Hypothalamus (tissue), 51 donors: ENCODE data around the gene MTA1.

Experiments used
- DNase-seq, 51 donors: peaks; one replicate each; lab custom pipeline; 2025; lab: John Stamatoyannopoulos, UW

Gene MTA1

DNA sequence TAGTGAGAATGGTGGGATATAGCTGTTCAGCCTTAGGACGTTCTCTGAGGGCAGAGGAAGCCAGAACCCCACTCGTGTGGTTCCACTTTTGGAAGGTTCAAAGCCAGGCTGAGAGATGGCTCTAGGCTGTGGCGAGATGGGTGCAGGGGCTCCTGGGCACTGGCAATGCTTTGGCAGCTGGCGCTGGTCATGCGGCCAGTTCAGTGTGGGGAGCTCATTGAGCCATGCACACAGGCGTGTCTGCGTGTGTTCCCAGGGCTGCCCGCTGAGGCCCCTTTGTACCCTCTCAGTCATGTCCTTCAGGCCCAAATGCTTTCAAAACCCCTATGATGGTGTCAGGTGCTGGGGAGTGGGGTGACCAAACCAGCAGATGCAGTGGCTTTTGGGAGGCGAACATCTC is 19.6 kb upstream of the MTA1 start:
- no peak for DNase-seq

- DNase-seq, result no peak
Observed at GRCh38 chr14:105401699-105402098, 17.9 kb upstream of the MTA1 start.

DNA sequence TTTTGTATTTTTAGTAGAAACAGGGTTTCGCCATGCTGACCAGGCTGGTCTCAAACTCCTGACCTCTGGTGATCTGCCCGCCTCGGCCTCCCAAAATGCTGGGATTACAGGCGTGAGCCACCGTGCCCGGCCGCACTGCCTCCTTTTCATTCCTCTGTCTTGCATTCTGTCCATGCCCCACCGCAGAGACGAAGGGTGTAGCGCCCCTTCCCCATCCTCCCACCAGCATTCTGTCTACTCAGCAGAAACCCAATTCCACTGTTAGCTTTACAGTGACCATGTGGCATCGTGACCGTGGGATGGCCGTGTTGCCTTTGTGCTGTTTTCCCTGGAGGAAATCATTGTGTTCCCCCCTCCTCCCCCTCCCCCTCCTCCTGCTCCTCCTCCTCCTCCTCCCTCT is 11.0 kb upstream of the MTA1 start:
- DNase-seq, result no peak

DNA sequence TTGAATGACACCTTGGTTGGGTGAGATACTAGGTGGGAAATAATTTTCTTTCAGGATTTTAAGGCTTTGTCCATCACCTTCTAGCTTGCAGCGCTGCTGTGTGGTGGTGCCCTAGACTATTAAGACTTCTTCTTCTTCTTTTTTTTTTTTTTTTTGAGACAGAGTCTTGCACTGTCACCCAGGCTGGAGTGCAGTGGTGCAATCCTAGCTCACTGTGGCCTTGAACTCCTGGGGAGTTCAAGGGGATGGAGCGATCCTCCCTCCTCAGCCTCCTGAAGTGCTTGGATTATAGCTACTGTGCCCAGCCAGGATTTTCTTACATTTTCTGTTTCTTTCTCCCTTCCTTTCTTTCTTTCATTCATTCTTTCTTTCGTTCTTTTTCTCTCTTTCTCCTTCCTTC is 10.3 kb upstream of the MTA1 start:
- no peak for DNase-seq

GRCh38 chr14:105410642-105411016 is 9.0 kb upstream of the MTA1 start:
- no peak for DNase-seq

GRCh38 chr14:105411017-105411941 is 8.3 kb upstream of the MTA1 start:
- peak in 3 of 51 donors; percentile 32 to 34 (median 34) for DNase-seq

DNA sequence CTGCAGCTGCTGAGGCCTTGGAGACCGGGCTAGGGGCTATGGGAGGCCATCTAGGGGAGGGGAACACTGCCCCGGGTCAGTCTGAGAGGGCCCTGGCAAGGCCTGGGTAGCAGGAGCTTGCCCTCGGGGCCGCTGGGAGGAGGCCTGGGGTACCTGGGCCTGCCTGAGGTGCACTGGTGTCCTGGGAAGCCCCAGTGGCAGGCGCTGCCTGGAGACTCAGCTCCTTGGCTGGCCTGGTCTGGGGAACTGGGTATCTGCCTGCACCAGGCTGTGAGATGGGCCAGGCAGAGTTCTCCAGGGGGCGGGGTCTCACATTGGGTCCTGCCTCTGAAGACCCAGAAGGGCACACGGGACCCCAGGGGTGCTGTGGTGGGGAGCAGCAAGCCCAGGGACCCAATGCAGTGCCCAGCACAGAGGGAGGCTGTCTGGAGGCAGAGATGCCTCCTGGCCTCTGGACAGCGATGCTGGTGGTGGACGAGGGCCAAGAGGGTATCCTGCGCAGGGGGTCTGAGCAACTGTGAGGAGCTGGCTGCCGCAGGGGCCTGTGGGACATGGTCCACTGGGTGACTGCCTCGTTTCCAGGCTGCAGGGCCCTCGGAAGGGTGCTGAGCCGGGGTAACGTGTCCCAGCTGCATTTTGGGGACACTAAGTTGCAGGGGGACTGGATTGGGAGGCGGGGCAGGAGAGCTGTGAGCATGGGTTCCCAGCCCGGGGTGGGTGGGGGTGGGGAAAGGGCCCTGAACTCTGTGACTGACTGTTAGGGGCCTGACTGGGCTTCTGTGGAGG is 7.4 kb upstream of the MTA1 start:
- DNase-seq, result no peak

DNA sequence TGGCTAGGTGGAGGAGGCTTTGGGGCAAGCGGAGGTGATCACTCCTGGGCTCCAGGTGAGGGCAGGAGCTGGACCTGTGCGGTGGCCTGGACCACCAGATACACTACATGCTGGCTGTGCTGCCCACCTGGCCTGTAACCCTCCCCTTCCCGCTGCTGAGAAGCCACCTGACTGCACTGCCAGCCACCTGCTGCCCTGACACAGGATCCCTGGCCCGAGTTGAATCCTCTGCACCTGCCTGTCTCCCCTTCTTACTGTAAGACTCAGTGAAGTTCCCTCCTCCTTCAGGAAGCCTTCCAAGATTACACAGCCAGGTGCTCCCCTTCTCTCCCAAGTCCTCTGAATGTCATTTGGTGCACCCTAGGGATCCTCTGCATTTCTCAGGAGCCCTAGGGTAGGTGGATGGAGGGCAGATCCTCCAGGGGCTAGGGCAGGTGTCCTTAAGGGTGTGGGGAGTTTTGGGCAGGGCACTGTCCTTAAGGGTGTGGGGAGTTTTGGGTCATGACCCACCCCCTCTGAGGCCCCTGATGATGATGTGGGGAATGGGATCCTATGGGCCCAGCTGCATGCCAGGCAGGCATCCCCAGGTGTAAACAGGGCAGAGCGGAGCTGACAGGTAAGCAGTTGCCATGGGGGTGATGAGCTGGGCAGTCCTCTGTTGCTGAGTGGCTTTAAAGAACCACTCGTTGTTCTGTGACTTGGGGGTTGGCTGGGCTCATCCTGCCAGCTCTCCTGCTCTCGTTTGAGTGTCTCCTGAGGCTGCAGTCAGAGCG is 6.7 kb upstream of the MTA1 start:
- DNase-seq, result no peak

DNA sequence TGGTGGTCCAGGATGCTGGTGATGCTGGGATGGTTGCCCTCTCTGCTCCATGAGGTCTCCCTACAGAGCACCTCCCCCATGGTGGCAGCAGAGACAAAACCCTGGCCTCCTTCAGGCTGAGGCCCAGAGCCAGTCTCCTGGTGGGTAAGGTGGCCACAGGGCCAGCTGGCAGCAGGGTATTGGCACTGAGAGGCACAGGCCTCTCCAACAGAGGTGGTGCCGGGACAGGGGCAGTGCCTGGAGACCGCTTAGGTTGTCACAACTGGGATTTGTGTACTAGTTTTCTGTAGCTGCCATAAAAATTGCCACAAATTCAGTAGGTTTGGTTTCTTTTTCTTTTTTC is 6.1 kb upstream of the MTA1 start:
- peak in 22 of 51 donors; percentile 18 to 77 (median 52) for DNase-seq

DNA sequence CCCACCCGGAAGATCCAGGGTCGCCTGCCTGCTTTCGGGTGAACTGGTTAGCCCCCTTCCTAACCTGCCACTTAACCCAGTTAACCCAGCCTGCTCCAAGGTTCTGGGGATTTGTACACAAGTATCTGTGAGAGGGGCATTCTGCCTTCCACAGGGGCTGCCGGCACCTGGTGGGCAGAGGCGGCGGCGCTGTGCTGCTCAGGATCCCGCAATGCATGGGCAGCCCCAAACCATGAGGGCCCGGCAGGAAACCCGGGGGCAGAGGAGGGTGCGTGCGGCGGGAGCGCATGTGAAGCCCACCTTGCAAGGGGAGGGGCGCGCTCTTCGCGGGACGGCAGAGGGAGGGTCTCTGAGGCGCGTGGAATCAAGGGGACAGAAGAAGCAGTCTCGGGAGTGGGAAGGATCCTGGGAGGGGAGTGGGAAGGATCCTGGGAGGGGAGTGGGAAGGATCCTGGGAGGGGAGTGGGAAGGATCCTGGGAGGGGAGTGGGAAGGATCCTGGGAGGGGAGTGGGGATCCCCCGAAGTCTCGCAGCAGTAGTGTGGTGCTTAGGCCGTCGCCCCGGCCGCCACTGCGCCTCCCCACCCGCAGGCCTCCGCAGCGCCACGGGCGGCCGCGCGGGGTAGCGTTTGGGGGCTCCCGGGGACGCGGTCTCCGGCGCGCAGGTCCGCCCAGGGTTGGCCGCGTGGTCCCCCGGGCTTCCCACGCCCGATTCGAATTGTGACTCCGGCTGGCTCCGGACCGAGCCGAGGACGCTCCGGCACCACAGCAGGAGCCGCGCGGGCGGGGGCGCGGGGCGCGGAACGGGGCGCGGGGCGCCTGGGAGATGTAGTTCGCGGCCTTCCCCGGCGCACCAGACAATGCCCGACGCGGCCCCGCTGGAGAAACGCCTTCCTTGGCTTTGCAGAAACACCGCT is 4.9 kb upstream of the MTA1 start:
- DNase-seq, result peak in 45 of 51 donors; percentile 20 to 86 (median 69)

- DNase-seq, result no peak
Observed at GRCh38 chr14:105415481-105416428, 3.9 kb upstream of the MTA1 start.

DNA sequence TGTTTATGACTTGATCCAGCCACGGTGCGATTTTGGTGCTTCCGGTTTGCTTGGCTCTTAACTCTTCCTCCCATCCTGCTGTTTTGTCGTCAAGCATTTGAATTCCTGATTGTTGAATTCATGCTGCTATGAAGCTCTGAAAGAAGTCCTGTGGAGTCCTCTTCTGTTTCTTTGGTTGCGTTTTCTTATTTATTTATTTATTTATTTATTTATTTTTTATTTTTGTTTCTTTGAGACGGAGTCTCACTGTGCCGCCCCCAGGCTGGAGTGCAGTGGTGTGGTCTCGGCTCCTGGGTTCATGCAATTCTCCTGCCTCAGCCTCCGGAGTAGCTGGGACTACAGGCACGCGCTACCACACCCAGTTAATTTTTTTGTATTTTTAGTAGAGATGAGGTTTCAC is 3.0 kb upstream of the MTA1 start:
- no peak for DNase-seq

- no peak for DNase-seq
Observed at GRCh38 chr14:105417690-105418121, 1.9 kb upstream of the MTA1 start.

DNA sequence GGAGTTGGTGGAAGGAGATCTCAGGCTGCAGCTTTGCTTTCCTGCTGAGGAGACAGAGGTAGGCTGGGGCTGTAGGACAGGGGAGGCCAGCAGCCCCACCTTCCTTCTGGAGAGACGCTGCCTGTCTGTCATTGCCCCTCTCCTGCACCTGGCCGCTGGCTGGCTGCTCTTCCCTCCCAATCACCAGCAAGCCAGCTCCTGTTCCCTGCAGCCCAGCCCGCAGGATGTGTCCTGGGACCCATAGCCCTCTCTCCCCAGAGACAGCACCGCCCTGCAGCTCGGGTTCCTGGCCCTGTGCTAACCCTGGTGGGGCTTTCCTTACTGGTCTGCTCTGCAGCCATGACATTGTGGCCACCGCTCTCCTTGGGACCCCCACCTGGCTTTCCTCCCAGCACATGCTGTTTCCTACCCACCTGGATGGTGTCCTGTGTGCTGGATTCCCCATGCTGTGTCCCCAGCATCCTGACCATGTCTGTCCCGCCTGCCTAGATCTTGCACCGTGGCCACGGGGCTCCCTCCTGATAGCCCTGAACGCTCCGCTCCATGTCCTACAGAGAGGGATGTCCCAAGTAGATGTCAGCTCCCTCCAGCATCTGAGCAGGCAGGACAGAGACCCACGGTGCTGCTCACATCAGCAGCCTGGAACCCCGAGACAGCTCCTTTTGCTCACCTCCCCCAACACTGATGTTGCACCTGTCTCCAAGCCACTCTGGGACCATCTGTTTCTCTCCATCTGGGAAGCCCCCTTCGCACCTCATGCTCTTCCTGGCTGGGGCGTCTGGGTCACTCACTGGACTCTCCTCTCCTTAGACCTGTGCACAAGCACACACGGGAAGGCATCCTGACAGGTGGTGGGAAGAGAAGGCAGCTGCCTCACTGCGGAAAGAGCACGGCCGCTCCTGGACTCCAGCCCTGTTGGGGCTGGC is 1.1 kb upstream of the MTA1 start:
- DNase-seq, result no peak

GRCh38 chr14:105420101-105420973 is 710 bp downstream of the MTA1 start:
- DNase-seq, result no peak

DNA sequence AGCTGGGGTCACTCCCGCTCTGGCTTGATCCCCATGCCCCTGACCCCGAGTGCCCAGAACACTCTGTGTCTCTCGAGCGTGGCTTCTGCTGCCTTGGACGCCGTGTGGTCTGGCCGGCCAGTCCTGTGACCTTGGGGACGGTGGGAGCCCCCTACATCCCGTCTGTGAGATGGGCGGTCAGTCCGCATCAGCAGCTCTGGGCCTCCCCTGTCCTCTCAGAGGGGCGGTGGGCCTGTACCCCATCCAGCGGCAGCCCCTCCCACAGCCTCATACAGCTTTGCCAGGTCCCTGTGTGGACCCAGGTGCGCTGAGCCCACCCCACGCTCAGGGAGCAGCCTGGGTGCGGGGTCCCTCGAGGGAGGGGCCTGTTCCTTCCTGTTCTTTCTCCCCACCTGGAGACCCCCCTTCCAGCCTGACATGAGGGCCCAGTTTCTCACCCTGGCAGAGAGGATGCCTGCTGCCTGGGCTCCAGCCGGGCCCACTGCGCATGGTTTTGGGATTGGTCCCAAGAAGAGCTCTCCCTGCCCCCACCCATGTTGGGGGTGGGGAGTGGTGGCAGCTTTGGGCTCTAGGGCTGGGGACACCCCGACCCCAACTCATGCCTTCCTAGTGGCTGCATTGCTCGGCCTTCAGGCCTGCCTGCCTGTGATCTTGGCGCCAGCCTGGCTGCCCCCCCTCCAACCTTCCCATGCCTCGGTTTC is 1.5 kb downstream of the MTA1 start:
- DNase-seq, result no peak
